ENCODE results near the gene CMIP. TPM values are rescaled to one million over a fixed set of nuclear protein-coding genes. Genes with fewer than 3 reads are reported as not detected.

CMIP gene
- total RNA-seq, 6 experiments from 2014 or later: 12.2 to 23.0 (median 16.5) TPM

GRCh38 chr16:81455720-81456494 lies 11.3 kb downstream of the CMIP start:
- Histone ChIP-seq H3K27me3 (no peaks in the 10 kb centered on the region), H3K36me3 (no peaks in the 10 kb centered on the region), H3K27ac (peak overlapping the region; percentile 55 to 83 (median 80)), H3K4me1 (peaks cover 0 to 72% (median 40%) of the 10 kb centered on the region in 4 donors), H3K4me3 (peak overlapping the region; percentile 18 to 59 (median 44)), H3K9me3 (no peaks in the 10 kb centered on the region)
- ATAC-seq (peak in 1 of 4 donors; percentile 3), DNase-seq (no peak)
- TF ChIP-seq POLR2A (IDR thresholded peaks at IDR 0.05) (no peak), CTCF (IDR thresholded peaks at IDR 0.05) (no peak)
- 41% methylated on average over 9 of the region's 17 CpGs for WGBS (ENCODE audit: insufficient coverage, low coverage, low lambda C conversion rate, missing lambda C conversion rate)
- intact Hi-C loops (cut with DNase I): loop anchor here (5.0 to 10.0 kb wide), 2 partner anchors 36 to 79 kb away; no protein-coding TSS in a partner anchor

- DNase-seq: peak; percentile 83 to 95 (median 91)
Measured at GRCh38 chr16:81456523-81457325, 12.1 kb downstream of the CMIP start.

GRCh38 chr16:81457326-81458133 lies 12.9 kb downstream of the CMIP start:
- no peaks in the 10 kb centered on the region for H3K27me3 ChIP-seq
- peaks cover 0 to 61% (median 32%) of the 10 kb centered on the region in 4 donors for H3K4me1 ChIP-seq
- peak overlapping the region; percentile 80 to 83 (median 80) for H3K27ac ChIP-seq
- H3K36me3 ChIP-seq: no peaks in the 10 kb centered on the region
- no peak for TF ChIP-seq POLR2A (IDR thresholded peaks at IDR 0.05)
- 22% methylated on average over 12 of the region's 17 CpGs for WGBS (ENCODE audit: insufficient coverage, low coverage, low lambda C conversion rate, missing lambda C conversion rate)
- peak; percentile 75 to 77 (median 76) for DNase-seq
- H3K4me3 ChIP-seq: peak overlapping the region in 2 of 3 donors; percentile 44 to 59
- no peaks in the 10 kb centered on the region for H3K9me3 ChIP-seq
- intact Hi-C loops (cut with DNase I): loop anchor here (5.0 to 10.0 kb wide), 2 partner anchors 35 to 77 kb away; no protein-coding TSS in a partner anchor
- peak; percentile 56 to 69 (median 67) for ATAC-seq

More at GRCh38 chr16:81456523-81457325, 12.1 kb downstream of the CMIP start:
- TF ChIP-seq CTCF (IDR thresholded peaks at IDR 0.05): no peak
- peak; percentile 23 for TF ChIP-seq POLR2A (IDR thresholded peaks at IDR 0.05)
- H3K27ac ChIP-seq: peak overlapping the region; percentile 80 to 83 (median 80)
- H3K9me3 ChIP-seq: no peaks in the 10 kb centered on the region
- intact Hi-C loops (cut with DNase I): loop anchor here (5.0 to 10.0 kb wide), 2 partner anchors 36 to 78 kb away; no protein-coding TSS in a partner anchor
- ATAC-seq: peak; percentile 78 to 85 (median 82)
- peaks cover 0 to 64% (median 37%) of the 10 kb centered on the region in 4 donors for H3K4me1 ChIP-seq
- 12% methylated on average over 7 of the region's 23 CpGs for WGBS (ENCODE audit: insufficient coverage, low coverage, low lambda C conversion rate, missing lambda C conversion rate)
- H3K36me3 ChIP-seq: no peaks in the 10 kb centered on the region
- H3K4me3 ChIP-seq: peak overlapping the region; percentile 18 to 59 (median 44)
- no peaks in the 10 kb centered on the region for H3K27me3 ChIP-seq

- WGBS (ENCODE audit: insufficient coverage, low coverage, low lambda C conversion rate, missing lambda C conversion rate): 43% methylated on average over 3 of the region's 8 CpGs
- no peak for ATAC-seq
- DNase-seq: no peak
- no peaks in the 10 kb centered on the region for H3K36me3 ChIP-seq
- peaks cover 0 to 61% (median 26%) of the 10 kb centered on the region in 4 donors for H3K4me1 ChIP-seq
- TF ChIP-seq POLR2A (IDR thresholded peaks at IDR 0.05) (no peak), CTCF (IDR thresholded peaks at IDR 0.05) (no peak)
- peak overlapping the region; percentile 56 to 83 (median 80) for H3K27ac ChIP-seq
- no peak overlapping the region for H3K4me3 ChIP-seq
- intact Hi-C loops (cut with DNase I): loop anchor here (5.0 to 10.0 kb wide), 2 partner anchors 34 to 77 kb away; no protein-coding TSS in a partner anchor
- no peaks in the 10 kb centered on the region for H3K9me3 ChIP-seq
- H3K27me3 ChIP-seq: no peaks in the 10 kb centered on the region
Measured at GRCh38 chr16:81458149-81458669, 13.6 kb downstream of the CMIP start.

All from right lobe of liver (tissue), 6 donors.